ENCODE data around the gene TTC7B. TPM values are rescaled to one million over a fixed set of nuclear protein-coding genes. Genes with fewer than 3 reads are reported as not detected.

Gene TTC7B
- total RNA-seq = 10.1 and 21.7 TPM in 2 replicates

GRCh38 chr14:90815822-90816662, at the start of gene TTC7B:
Gene TTC7B (minus strand): TSS chr14:90816430. CDS start chr14:90816295, 135 bp downstream.

Other genes starting within 250 kb of the TTC7B start
- gene RPS6KA5, start 244.2 kb upstream of the TTC7B start, total RNA-seq = 0.46 and 0.57 TPM in 2 replicates

Data from smooth muscle cell of bladder (primary cell).